GM10847 (cell line): ENCODE data around the gene WDR37.

Experiments used
- POLR2A ChIP-seq: IDR thresholded peaks from 2 replicates; pipeline ENCODE4 v1.6.1; 2011; ENCODE audit not compliant: insufficient read length; ENCODE audit errors: extremely low read depth

The WDR37 gene

DNA sequence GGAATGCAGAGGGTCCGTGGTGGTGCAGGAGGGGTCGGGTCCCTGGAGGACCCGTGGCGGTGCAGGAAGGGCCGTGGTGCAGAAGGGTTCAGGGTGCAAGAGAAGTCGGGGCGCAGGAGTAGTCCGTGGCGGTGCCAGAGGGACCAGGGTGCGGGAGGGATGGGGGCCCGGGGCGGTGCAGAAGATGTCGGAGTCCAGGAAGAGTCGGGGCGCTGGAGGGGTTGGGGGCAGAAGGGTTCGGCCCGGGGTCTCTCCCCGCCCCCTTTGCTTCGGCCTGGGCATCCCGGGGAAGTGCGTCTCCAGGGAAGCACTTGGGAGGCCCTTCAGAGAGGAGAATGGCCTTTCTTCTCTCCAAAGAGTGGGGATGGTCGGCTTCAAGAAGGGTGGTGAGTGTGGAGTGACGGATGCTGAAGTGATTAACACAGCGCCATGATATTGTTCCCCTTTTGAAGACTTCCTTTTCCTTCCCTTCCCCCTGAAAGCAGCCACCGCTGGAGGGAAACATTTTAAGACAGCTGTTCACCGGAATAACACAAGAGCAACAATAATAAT is 997 bp downstream of the WDR37 start:
- TF ChIP-seq POLR2A = no peak

DNA sequence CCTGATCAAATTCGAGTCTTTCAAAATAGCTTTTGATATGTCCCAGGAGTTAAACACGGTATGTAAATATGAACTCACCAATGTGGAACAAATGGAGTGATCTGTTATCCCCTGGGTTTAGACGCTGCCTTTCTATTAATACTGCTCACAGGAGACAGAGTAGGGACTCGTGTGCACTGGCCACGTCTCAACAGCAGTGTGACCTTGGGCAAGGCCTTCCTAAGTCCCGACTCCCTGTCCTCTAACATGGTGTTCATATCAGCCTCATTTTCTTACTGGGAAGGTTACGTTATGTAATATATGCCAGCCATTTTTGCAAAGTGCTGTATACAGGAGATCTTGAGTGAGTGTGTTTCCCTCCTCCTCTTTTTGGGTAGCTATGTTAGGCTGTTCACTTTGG is 1.8 kb downstream of the WDR37 start:
- TF ChIP-seq POLR2A = no peak

DNA sequence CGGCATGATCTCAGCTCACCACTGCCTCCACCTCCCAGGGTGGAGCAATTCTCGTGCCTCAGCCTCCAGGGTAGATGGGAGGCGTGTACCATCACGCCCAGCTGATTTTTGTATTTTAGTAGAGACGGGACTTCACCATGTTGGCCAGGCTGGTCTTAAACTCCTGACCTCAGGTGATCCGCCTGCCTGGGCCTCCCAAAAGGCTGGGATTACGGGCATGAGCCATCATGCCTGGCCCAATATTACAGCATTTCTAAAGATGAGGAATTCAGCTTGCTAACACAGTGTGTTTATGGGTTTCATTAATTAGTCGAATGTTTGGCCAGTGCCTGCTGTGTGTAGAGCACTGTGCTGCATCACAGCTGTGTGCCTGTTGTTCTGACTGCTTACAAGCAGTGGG is 3.7 kb downstream of the WDR37 start:
- TF ChIP-seq POLR2A = no peak

DNA sequence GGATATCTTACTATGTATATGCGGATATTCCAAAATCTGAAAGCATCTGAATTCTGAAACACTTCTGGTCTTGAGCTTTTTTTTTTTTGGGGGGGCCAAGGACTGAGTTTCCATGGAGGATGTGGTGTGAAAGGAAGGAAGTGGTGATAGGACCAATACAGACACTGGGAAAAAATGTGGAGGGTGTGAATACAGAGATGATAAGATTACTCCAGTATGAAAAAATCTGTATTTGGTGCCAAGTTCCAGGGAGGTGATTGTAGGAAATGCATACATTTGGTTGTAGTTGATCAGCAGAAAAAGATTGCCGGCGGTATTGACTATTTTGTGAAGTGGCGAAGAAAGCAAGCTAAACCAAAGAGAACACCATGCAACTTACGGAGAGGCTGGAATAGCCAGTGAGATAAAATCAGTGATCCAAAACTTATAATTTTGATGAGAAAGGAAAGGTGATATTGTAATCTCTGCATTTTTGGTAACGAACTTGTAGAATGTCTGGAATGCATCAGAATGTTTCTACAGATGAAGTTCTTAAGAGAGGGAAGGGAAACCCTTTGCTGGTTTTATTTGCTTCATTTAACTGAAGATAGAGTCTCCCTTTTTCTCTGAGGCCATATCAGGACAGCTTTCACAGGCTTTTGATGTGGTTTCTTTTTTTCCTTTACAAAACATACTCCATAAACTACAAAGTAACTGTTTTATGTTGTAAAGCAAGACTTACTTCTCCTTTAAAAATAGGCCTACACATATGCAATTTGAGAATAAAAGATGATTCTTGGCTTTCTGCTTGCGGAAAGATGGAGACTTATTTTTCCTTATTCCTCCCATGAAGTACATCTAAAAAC is 6.0 kb downstream of the WDR37 start:
- no peak for TF ChIP-seq POLR2A

DNA sequence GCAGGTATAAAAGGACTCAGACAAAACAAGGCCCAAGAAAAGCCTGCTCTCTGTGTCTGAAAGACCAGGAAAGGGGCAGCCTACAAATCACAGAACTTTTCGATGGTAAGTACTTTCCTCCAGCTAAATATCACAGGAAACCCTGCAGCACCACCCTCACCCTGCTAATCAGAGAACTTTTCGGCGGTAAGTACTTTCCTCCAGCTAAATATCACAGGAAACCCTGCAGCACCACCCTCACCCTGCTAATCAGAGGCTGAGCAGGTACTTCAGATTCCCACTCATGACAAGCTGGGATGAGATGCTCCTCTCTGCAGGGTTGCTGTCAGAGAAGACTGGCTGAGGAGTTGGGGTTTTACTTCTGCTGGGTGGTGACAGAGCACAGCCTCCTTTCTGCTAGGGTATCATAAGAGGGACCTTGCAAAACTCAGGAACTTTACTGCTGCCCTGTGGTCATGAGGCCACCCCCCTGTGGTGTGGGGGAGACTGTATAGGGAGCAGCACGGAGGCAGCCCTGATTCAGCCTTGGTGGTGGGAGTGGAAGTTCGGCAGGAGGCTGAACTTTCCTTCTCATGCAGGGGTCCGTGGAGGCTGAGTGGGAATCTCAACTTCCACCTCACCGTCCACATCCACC is 7.2 kb downstream of the WDR37 start:
- TF ChIP-seq POLR2A = no peak

DNA sequence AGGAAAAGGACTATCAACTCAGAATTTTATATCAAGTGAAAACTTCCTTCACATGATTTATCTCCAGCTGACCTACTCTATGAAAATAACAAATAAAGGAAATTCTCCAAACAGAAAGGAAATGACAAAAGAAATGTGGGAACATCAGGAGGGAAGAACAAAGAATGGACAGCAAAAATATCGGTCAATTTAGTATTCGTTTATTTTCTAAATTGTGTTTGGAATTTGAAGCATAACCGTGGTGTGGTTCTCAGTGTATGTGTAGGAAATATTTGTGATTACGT is 8.7 kb downstream of the WDR37 start:
- no peak for TF ChIP-seq POLR2A

DNA sequence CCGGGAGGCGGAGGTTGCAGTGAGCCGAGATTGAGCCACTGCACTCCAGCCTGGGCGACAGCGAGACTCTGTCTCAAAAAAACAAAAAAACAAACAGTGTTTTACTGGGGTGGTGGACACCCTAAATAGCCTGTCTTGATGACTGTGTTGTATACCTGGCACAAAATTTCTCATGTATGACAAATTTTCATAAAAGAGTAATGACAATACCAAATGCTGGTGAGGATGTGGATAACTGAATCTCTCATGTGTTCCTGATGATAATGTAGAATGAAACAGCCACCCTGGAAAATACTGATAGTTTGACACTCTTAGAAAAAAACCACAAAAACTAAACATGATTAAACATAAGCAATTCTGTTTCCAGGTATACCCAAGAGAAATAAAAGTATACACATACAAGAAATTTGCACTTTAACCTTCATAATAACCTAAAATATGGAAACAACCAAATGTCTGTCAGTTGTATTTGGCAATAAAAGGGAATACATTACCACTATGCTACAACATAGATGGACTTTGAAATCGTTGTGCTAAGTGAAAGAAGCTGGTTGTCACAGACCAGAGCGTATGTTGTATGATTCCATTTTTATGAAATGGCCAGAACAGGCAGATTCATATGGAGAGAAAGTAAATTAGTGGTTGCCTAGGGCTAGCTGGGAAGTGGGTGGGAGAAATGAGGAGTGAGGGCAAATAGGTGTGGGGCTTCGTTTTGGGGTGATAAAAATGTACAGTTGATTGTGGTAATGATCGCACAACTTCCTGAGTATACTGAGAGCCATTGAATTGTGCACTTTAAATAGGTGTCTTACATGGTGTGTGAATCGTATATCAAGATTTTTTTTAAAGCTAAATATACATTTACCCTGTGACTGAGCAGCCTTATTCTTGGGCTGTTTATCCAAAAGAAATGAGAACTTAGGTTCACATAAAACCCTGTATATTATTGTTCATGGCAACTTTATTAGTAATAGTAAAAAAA is 12.5 kb downstream of the WDR37 start:
- no peak for TF ChIP-seq POLR2A

DNA sequence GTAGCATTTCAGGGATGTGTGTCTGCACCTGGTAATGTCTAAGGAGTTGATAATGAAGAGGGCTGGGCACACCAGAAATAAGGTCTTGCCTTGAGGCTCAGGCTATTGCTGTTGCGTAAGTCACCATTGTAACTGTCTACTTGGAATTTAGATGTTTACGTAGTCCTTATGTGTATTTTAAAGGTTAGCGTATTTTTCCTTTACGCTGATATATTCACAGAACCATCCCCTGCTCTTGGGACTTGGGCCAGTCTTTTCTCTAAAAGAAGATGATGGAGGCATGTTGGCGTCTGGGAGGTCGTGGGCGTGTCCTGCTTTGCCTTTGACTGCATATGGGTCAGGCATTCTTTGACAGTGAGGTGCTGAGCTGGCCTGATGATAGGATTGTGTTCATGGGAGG is 14.7 kb downstream of the WDR37 start:
- TF ChIP-seq POLR2A = no peak

DNA sequence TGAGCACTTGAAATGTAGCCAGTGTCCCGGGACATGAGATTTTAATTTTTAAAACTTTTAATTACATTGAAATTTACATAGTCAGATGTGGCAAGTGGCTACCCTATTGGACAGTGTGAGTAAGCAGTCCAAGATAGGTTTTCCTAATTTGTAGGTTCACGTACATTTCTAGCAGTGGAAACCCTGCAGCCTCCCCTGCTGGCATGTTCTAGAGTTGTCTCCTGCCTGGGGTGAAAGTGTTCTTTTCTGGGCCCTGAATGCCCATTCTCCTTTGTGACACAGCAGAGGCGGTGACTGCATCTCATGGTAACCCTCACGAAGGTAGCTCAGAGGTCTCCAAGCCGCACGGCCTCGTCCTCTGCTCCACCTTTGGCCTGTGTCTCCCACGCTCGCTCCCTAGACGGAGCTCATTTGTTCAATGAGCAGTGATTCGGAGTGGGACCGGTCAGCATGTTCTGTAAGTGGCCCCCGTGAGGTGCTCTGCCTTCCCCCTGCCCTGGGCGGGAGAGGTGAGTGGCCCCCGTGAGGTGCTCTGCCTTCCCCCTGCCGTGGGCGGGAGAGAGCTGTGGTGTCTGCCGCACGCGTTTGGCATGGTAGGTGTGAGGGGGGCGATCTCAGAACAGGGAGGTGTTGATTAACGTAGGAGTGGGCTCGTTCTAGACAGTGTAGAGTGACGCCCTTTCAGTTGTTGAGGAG is 18.0 kb downstream of the WDR37 start:
- no peak for TF ChIP-seq POLR2A

DNA sequence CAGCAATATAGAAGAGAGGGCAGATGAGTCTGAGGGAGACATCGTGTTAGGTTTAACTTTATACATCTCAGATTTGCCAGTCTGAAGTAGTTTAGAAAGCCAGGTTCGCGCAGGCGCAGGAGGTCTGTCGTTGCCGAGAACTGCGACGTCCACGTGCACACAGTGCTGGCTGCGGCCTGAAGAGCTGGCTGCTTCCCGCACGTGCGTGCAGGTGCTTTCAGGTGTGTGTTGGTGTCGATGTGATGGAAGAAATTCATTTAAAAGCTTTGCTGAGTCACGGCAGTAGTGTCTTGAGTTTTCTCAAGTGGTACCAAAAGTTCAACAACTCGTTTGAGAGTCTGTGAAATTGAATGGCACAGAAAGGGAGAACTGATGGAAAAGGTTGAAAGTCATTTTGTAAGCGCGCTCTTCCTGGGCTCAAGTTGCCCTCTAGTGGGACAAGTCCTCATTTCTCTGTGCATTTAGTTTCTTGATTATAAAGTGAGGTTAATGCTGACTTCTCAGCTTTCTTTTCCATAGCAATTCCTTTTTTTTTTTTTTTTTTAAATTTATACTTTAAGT is 18.6 kb downstream of the WDR37 start:
- TF ChIP-seq POLR2A = no peak

DNA sequence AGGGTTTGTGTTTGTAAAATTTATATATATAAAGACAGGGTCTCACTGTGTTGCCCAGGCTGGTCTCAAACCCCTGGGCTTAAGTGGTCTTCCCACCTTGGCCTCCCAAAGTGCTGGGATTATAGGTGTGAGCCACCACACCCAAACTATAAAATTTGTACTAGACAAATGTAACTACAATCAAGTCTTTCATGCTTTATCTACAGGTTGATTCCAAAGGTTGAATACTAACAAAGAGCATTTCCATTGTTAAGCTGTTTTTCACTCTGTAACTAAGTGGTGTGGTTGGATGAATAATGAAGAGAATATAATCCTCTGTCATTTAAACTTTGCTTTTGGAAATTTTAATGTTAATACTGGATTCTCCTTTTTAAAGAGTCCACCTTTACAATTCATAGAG is 22.5 kb downstream of the WDR37 start:
- TF ChIP-seq POLR2A = no peak

DNA sequence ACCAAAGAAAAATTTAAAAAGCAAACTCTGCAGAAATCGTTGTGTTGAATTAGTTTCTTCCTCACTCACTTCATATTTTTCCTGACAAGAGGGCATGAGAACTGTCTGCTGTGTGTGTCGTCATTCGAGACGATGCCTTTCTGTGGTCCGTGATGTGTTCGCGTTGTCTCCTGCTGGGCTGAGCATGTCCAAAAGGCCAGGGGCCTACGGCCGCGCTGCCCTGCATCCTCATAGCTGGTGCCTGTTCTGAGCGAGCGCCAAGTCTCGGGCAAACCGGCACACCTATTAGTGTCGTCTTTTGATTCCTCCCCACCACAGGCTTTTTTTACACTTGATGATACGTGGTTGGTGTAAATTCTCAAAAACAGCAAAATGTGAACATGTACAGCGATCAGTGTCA is 27.4 kb downstream of the WDR37 start:
- TF ChIP-seq POLR2A = no peak

DNA sequence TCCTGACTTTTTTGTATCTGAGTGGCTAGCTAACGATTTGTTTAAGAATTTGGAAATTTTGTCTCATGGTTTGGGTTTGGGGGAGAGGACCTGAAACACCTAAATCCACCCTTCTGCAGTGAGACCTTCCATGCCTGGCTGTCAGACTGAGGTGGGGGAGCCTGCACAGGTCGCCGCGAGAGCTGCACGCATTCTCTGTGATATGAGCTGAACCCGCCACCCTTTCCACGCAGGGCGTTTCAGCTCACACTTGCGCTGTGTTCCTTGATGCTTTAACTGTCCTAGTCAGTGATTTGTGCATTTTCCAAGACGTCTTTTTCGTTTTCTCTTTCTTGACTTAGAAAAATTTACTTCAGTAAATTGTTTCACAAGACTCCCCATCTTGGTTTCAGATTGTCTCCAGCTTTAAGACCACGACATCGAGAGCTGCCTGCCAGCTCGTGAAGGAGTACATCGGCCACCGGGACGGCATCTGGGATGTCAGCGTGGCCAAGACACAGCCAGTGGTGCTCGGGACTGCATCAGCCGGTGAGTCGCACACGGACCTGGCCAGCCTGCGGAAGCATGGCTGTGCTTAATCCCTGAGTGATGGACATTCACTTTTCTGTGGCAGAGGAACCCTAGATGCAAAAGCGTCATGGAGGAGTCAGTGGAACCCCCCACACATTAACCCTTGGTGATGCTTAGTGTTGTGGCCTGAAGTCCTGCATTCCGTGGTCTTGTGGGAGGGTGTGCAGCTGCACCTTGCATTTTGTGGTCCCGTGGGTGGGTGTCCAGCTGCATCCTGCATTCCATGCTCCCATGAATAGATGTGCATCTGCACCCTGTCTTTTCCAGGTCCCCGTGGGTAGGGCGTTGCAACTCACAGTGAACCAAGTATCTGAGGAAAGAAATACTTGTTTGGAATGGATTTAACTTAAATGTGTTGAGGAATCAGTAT is 28.1 kb downstream of the WDR37 start:
- no peak for TF ChIP-seq POLR2A

DNA sequence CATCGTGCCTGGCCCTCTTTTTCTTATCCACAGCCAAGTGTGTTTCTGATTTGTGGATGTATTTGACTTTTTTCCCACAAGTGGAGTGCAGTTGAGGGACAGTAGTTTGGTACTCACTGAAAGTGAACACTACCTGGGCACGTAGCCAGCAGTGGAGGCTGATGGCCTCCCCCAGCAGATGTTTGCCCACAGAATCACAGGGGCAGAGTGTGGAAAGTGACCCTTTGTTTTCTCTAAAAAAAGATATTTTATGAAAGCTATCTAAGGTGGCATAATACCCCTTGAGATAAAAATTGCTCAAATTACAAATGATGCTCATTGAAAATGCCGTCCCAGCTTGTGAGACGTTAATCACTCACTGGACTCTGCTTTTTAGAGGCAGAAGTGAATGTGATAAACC is 29.1 kb downstream of the WDR37 start:
- no peak for TF ChIP-seq POLR2A
